Lower leg skin (tissue), 4 donors: Measurements from ENCODE around the gene ZSWIM8. TPM values are rescaled to one million over a fixed set of nuclear protein-coding genes. Genes with fewer than 3 reads are reported as not detected.
A peak's percentile ranks its signal among the peaks of the same experiment; 100 is the strongest.

ENCODE experiments used
- DNase-seq, 2 donors: peaks; one replicate each; pipeline ENCODE4 v3.0.0-alpha.2; 2019; ENCODE audit warnings: low spot score in 2 of 2
- H3K4me3 ChIP-seq: fragments of 200-600 bp; sonication (generic); 2 replicates; pipeline ENCODE4 v1.5.1; 2017; ENCODE audit warnings: mild to moderate bottlenecking, low read depth; ENCODE audit not compliant: poor library complexity, severe bottlenecking
- CTCF ChIP-seq, 3 donors: fragments of 450-650 bp; IDR thresholded peaks; one replicate each; pipeline ENCODE4 v1.5.1; 2016; ENCODE audit warnings: antibody characterized with exemption in 3 of 3, mild to moderate bottlenecking in 3 of 3, moderate library complexity in 2 of 3
- POLR2A ChIP-seq, 2 donors: fragments of 450-650 bp; IDR thresholded peaks; one replicate each; pipeline ENCODE4 v1.6.1; 2016 to 2017; ENCODE audit warnings: antibody characterized with exemption in 2 of 2, mild to moderate bottlenecking in 1 of 2, moderate library complexity in 1 of 2
- WGBS, 2 donors: methylation state at CpG; one replicate each; pipeline ENCODE4 v1.1.5; 2018; 5-methylcytosine and 5-hydroxymethylcytosine counted together
- intact Hi-C: fragments of 100-400 bp; cut with DNase I; formaldehyde crosslinking; loops from one replicate; pipeline ENCODE4 v1.15.0; 2023; ENCODE audit warnings: low total_unique reads
- total RNA-seq, 4 donors: library from RNA; depleted of rRNA; stranded (reverse); fragments of >200 nt; gene quantifications; one replicate each; pipeline ENCODE4 v1.1.0, GENCODE V29; 2016

Gene ZSWIM8
- total RNA-seq, 4 donors from 2014 or later = 99.0 to 262 (median 108) TPM

GRCh38 chr10:73761781-73762180 lies 23.6 kb upstream of the ZSWIM8 start:
- H3K4me3 ChIP-seq = no peak overlapping the region
- 93 to 94% methylated on average over 1 of the region's 1 CpG for WGBS, 2 donors
- intact Hi-C loops = no loop called here
- TF ChIP-seq CTCF (IDR thresholded peaks at IDR 0.05) (no peak), POLR2A (IDR thresholded peaks at IDR 0.05) (no peak)
- DNase-seq = no peak

GRCh38 chr10:73762915-73763314 lies 22.5 kb upstream of the ZSWIM8 start:
- intact Hi-C loops = no loop called here
- WGBS, 2 donors = 64 to 76% methylated on average over 2 of the region's 2 CpGs

GRCh38 chr10:73763343-73763742 lies 22.1 kb upstream of the ZSWIM8 start:
- intact Hi-C loops = no loop called here

More at GRCh38 chr10:73762915-73763314, 22.5 kb upstream of the ZSWIM8 start:
- no peak for DNase-seq
- no peak overlapping the region for H3K4me3 ChIP-seq
- TF ChIP-seq POLR2A (IDR thresholded peaks at IDR 0.05) = no peak
- no peak for TF ChIP-seq CTCF (IDR thresholded peaks at IDR 0.05)

GRCh38 chr10:73765066-73765465 lies 20.3 kb upstream of the ZSWIM8 start:
- intact Hi-C loops = no loop called here
- 89 to 90% methylated on average over 6 of the region's 6 CpGs for WGBS, 2 donors

More at GRCh38 chr10:73763343-73763742, 22.1 kb upstream of the ZSWIM8 start:
- WGBS, 2 donors = 90 to 96% methylated on average over 2 of the region's 2 CpGs
- TF ChIP-seq POLR2A (IDR thresholded peaks at IDR 0.05) (no peak), CTCF (IDR thresholded peaks at IDR 0.05) (no peak)
- DNase-seq = no peak
- no peak overlapping the region for H3K4me3 ChIP-seq

GRCh38 chr10:73768881-73769280 lies 16.5 kb upstream of the ZSWIM8 start:
- 83 to 85% methylated on average over 11 of the region's 11 CpGs for WGBS, 2 donors
- peak in 1 of 2 donors; percentile 71 for DNase-seq
- TF ChIP-seq POLR2A (IDR thresholded peaks at IDR 0.05) = no peak
- no peak for TF ChIP-seq CTCF (IDR thresholded peaks at IDR 0.05)
- H3K4me3 ChIP-seq = no peak overlapping the region
- intact Hi-C loops = no loop called here

More at GRCh38 chr10:73765066-73765465, 20.3 kb upstream of the ZSWIM8 start:
- DNase-seq = no peak
- no peak overlapping the region for H3K4me3 ChIP-seq
- no peak for TF ChIP-seq CTCF (IDR thresholded peaks at IDR 0.05)
- no peak for TF ChIP-seq POLR2A (IDR thresholded peaks at IDR 0.05)

- WGBS, 2 donors = 87 to 91% methylated on average over 5 of the region's 5 CpGs
- intact Hi-C loops = no loop called here
- TF ChIP-seq CTCF (IDR thresholded peaks at IDR 0.05) = no peak
- no peak for TF ChIP-seq POLR2A (IDR thresholded peaks at IDR 0.05)
- no peak overlapping the region for H3K4me3 ChIP-seq
- peak in 1 of 2 donors; percentile 57 for DNase-seq
These were observed 16.0 kb upstream of the ZSWIM8 start for GRCh38 chr10:73769396-73769795.
